ENCODE data around the gene REEP1. TPM values are rescaled to one million over a fixed set of nuclear protein-coding genes. Genes with fewer than 3 reads are reported as not detected.
"Not testable (repeated sequence)": the region's sequence is repeated elsewhere in the genome, so short reads cannot be mapped to it uniquely, and the experiment has no call there.

The REEP1 gene
- total RNA-seq, 6 experiments from 2014 or later: 0.61 to 1.8 (median 0.85) TPM

GRCh38 chr2:86203614-86204013 lies 133.8 kb downstream of the REEP1 start:
- WGBS (ENCODE audit: insufficient coverage, low coverage, low lambda C conversion rate, missing lambda C conversion rate): 100% methylated on average over 1 of the region's 1 CpG
- H3K36me3 ChIP-seq: peaks cover 0 to 29% (median 17%) of the 10 kb centered on the region in 4 donors
- H3K27me3 ChIP-seq: no peaks in the 10 kb centered on the region
- intact Hi-C loops (cut with DNase I): no loop called here
- TF ChIP-seq POLR2A (IDR thresholded peaks at IDR 0.05) (no peak), CTCF (IDR thresholded peaks at IDR 0.05) (no peak)
- ATAC-seq (no peak), DNase-seq (no peak)
- H3K9me3 ChIP-seq: no peaks in the 10 kb centered on the region
- H3K4me3 ChIP-seq: no peak overlapping the region
- H3K27ac ChIP-seq: no peak overlapping the region
- peaks cover 0 to 14% (median 0%) of the 10 kb centered on the region in 4 donors for H3K4me1 ChIP-seq

GRCh38 chr2:86202702-86203101 lies 134.7 kb downstream of the REEP1 start:
- peaks cover 0 to 14% (median 0%) of the 10 kb centered on the region in 4 donors for H3K4me1 ChIP-seq
- ATAC-seq (no peak), DNase-seq (no peak)
- TF ChIP-seq POLR2A (IDR thresholded peaks at IDR 0.05): no peak
- no peak for TF ChIP-seq CTCF (IDR thresholded peaks at IDR 0.05)
- H3K27me3 ChIP-seq: no peaks in the 10 kb centered on the region
- no peak overlapping the region for H3K27ac ChIP-seq
- WGBS (ENCODE audit: insufficient coverage, low coverage, low lambda C conversion rate, missing lambda C conversion rate): 75% methylated on average over 5 of the region's 9 CpGs
- H3K9me3 ChIP-seq: no peaks in the 10 kb centered on the region
- H3K4me3 ChIP-seq: no peak overlapping the region
- H3K36me3 ChIP-seq: peaks cover 0 to 20% (median 11%) of the 10 kb centered on the region in 4 donors
- intact Hi-C loops (cut with DNase I): no loop called here

- Histone ChIP-seq H3K36me3 (peaks cover 0 to 16% (median 7%) of the 10 kb centered on the region in 4 donors), H3K4me3 (no peak overlapping the region), H3K9me3 (no peaks in the 10 kb centered on the region), H3K27ac (no peak overlapping the region), H3K27me3 (no peaks in the 10 kb centered on the region), H3K4me1 (peaks cover 0 to 14% (median 0%) of the 10 kb centered on the region in 4 donors)
- ATAC-seq (no peak), DNase-seq (no peak)
- TF ChIP-seq POLR2A (IDR thresholded peaks at IDR 0.05): no peak
- TF ChIP-seq CTCF (IDR thresholded peaks at IDR 0.05): no peak
- intact Hi-C loops (cut with DNase I): no loop called here
- 86% methylated on average over 2 of the region's 2 CpGs for WGBS (ENCODE audit: insufficient coverage, low coverage, low lambda C conversion rate, missing lambda C conversion rate)
Measured at GRCh38 chr2:86202336-86202692, 135.1 kb downstream of the REEP1 start.

GRCh38 chr2:86201671-86202335 lies 135.6 kb downstream of the REEP1 start:
- H3K36me3 ChIP-seq: peaks cover 0 to 11% (median 5%) of the 10 kb centered on the region in 4 donors
- intact Hi-C loops (cut with DNase I): no loop called here
- H3K4me1 ChIP-seq: peaks cover 0 to 14% (median 0%) of the 10 kb centered on the region in 4 donors
- TF ChIP-seq CTCF (IDR thresholded peaks at IDR 0.05): no peak
- no peak for TF ChIP-seq POLR2A (IDR thresholded peaks at IDR 0.05)
- no peak for DNase-seq
- peak in 2 of 4 donors; percentile 10 to 40 for ATAC-seq
- H3K27me3 ChIP-seq: no peaks in the 10 kb centered on the region
- 67% methylated on average over 8 of the region's 8 CpGs for WGBS (ENCODE audit: insufficient coverage, low coverage, low lambda C conversion rate, missing lambda C conversion rate)
- H3K9me3 ChIP-seq: no peaks in the 10 kb centered on the region
- H3K4me3 ChIP-seq: no peak overlapping the region
- H3K27ac ChIP-seq: no peak overlapping the region

- H3K27me3 ChIP-seq; intact Hi-C loops (cut with DNase I); ATAC-seq; H3K36me3 ChIP-seq; DNase-seq; H3K9me3 ChIP-seq; H3K27ac ChIP-seq: not testable (repeated sequence)
- 91% methylated on average over 5 of the region's 11 CpGs for WGBS (ENCODE audit: insufficient coverage, low coverage, low lambda C conversion rate, missing lambda C conversion rate)
- H3K4me1 ChIP-seq: peaks cover 0 to 19% (median 0%) of the 10 kb centered on the region in 4 donors
- peak overlapping the region in 2 of 3 donors; percentile 62 to 85 for H3K4me3 ChIP-seq
Measured at GRCh38 chr2:86200564-86200963, 136.9 kb downstream of the REEP1 start.
